ENCODE data around the gene CSTA.

The CSTA gene

DNA sequence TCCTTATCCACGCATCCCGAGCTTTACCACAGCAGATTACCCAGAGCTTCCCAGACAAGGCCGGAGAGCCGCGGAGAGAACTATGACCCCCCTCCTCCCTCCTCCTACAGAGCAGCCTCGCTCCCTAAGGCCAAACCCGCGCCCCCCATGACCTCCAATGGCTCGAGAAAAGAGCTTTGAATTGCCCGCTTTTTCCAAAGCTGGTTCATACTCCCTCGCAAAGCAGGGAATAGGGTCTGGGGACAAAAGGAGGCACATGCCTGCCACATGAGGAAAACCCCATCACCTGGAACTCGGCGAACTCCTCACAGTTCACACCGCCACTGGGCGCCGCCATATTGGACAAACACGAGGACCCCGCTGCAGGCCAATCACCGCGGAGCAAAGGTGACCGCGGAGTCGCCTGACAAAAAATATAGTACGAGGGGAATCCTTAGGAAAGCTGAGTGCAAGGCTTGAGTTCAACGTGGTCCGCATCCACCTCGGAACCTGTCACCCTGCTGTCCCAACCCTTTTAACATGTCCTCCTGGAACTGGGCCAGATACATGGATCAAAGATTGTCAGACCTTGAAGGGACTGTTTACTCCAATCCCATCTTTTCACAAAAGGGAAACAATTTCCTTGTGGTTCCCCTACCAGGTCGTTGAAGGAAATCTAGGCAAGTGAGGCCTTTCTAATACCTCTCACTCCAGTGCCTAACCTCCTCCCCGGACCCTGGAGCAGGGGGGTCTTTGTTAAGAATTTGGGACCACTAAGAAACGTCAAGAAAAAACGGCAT lies 58.0 kb downstream of the CSTA start, which contains the start of gene MIX23:
Gene MIX23 (minus strand): TSS at position 344 of the 779 bp plus-strand sequence. CDS start 7 bp downstream, at position 337.
- peak; percentile 91 for DNase-seq (ENCODE audit: low read depth)

GRCh38 chr3:122383771-122384697 lies 59.0 kb downstream of the CSTA start, which contains the start of gene FAM162A:
FAM162A (plus strand) TSS chr3:122384182; CDS start chr3:122384266, 84 bp downstream.
- DNase-seq (ENCODE audit: low read depth) = peak; percentile 92

DNA sequence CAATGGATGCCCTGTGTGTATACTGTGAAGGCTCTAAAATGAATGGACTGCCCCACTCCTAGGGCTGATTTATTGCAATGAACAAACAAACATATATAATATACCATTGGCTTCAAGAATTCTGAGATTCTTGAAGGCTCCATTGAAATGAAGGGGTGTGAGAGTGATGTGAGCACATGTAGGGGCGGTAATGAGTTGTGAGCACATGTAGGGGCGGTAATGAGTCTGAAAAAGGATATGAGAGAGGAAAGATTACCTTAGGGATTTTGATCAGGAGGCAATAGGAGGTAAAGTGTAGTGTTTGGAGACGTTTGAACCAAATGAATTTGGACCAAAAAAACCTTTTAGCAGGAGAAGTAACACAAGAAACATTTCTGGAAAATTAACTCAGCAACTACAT lies 62.7 kb downstream of the CSTA start:
- no peak for DNase-seq (ENCODE audit: low read depth)

- DNase-seq (ENCODE audit: low read depth) = no peak
Measured at GRCh38 chr3:122389197-122389596, 64.1 kb downstream of the CSTA start.

- DNase-seq (ENCODE audit: low read depth) = no peak
Measured at GRCh38 chr3:122389892-122390291, 64.8 kb downstream of the CSTA start.

GRCh38 chr3:122390665-122391064 lies 65.6 kb downstream of the CSTA start:
- no peak for DNase-seq (ENCODE audit: low read depth)

Data from ELR (cell line).